H1 (cell line): ENCODE results near the gene SPRYD3. TPM values are rescaled to one million over a fixed set of nuclear protein-coding genes. Genes with fewer than 3 reads are reported as not detected.
A peak's percentile ranks its signal among the peaks of the same experiment; 100 is the strongest.

Experiments used
- CTCF ChIA-PET: fragments of 300-600 bp; sonication (Branson Sonifier 250); formaldehyde crosslinking; loops from one replicate; lab custom pipeline; 2021; ENCODE audit not compliant: partially characterized antibody; lab: Charles Lee
- POLR2A ChIA-PET: fragments of 300-600 bp; sonication (Branson Sonifier 250); formaldehyde crosslinking; loops from one replicate; lab custom pipeline; 2021; ENCODE audit warnings: inconsistent platforms; ENCODE audit not compliant: partially characterized antibody; lab: Charles Lee
- DNase-seq, 2 experiments: peaks; one replicate each; pipeline versions ENCODE4 v3.0.0 to v3.0.0-alpha.2; 2010 to 2022; ENCODE audit warnings: low spot score in 2 of 2, low read depth in 1 of 2, mixed read lengths in 1 of 2
- FAIRE-seq: peaks from 2 replicates; lab custom pipeline; 2011; peaks lifted over from hg19 to GRCh38; lab: Jason Lieb, UNC
- H2AFZ ChIP-seq: 2 replicates; pipeline ENCODE4 v1.8.1; 2012; ENCODE audit warnings: low read length, inconsistent platforms
- H2AK5ac ChIP-seq: 2 replicates; pipeline ENCODE4 v1.6.1; 2013; ENCODE audit warnings: low read depth, low read length
- H2BK120ac ChIP-seq: replicated peaks from 2 replicates; pipeline ENCODE3; 2013; ENCODE audit warnings: low read depth, low read length, inconsistent platforms
- H2BK12ac ChIP-seq: 2 replicates; pipeline ENCODE4 v1.6.1; 2013; ENCODE audit warnings: low read depth, low read length
- H2BK15ac ChIP-seq: 2 replicates; pipeline ENCODE4 v1.6.1; 2013; ENCODE audit warnings: low read length
- H2BK20ac ChIP-seq: 2 replicates; pipeline ENCODE4 v1.6.1; 2013; ENCODE audit warnings: low read length
- H2BK5ac ChIP-seq: 2 replicates; pipeline ENCODE4 v1.6.1; 2013; ENCODE audit warnings: low read depth, low read length
- H3K14ac ChIP-seq: 2 replicates; pipeline ENCODE4 v1.6.1; 2013; ENCODE audit warnings: inconsistent platforms; ENCODE audit not compliant: insufficient read length
- H3K18ac ChIP-seq: 2 replicates; pipeline ENCODE4 v1.6.1; 2013; ENCODE audit warnings: low read length; ENCODE audit errors: extremely low read depth
- H3K23ac ChIP-seq: 2 replicates; pipeline ENCODE4 v1.6.1; 2013; ENCODE audit warnings: inconsistent platforms; ENCODE audit not compliant: insufficient read length
- H3K23me2 ChIP-seq: 2 replicates; pipeline ENCODE4 v1.6.1; 2013; ENCODE audit warnings: low read depth, low read length
- H3K27ac ChIP-seq: 2 replicates; pipeline ENCODE4 v1.6.1; 2011; ENCODE audit warnings: low read depth, low read length, inconsistent platforms
- H3K27me3 ChIP-seq, 4 experiments: replicated peaks in 1 of 4; 1 replicate in 1 of 4; 2 replicates in 3 of 4; pipeline versions ENCODE4 v1.6.1 to v1.8.1; 2011 to 2013; ENCODE audit warnings: low read length in 3 of 4, mild to moderate bottlenecking in 3 of 4, inconsistent platforms in 2 of 4, mixed read lengths in 2 of 4, moderate library complexity in 1 of 4; ENCODE audit not compliant: control insufficient read depth in 3 of 4, insufficient read depth in 3 of 4; ENCODE audit errors: extremely low read depth in 1 of 4
- H3K36me3 ChIP-seq, 4 experiments: 2 replicates each; pipeline versions ENCODE4 v1.6.1 to v1.8.1; 2011 to 2013; ENCODE audit warnings: mild to moderate bottlenecking in 4 of 4, low read length in 3 of 4, moderate library complexity in 2 of 4, control low read depth in 1 of 4, inconsistent platforms in 1 of 4; ENCODE audit not compliant: insufficient read depth in 4 of 4, control insufficient read depth in 2 of 4
- H3K4ac ChIP-seq: replicated peaks from 2 replicates; pipeline ENCODE3; 2013; ENCODE audit warnings: low read length, low read depth, mixed read lengths, inconsistent platforms; ENCODE audit not compliant: insufficient read length
- H3K4me1 ChIP-seq, 4 experiments: replicated peaks in 1 of 4; 1 replicate in 1 of 4; 2 replicates in 3 of 4; pipeline versions ENCODE4 v1.6.1 to v1.8.1; 2011 to 2013; ENCODE audit warnings: low read length in 3 of 4, inconsistent platforms in 2 of 4, mixed read lengths in 1 of 4; ENCODE audit not compliant: insufficient read depth in 4 of 4, control insufficient read depth in 3 of 4
- H3K4me2 ChIP-seq, 2 experiments: 2 replicates each; pipeline versions ENCODE4 v1.6.1 to v1.8.1; 2011 to 2013; ENCODE audit warnings: low read depth in 2 of 2, low read length in 2 of 2, control low read depth in 1 of 2, inconsistent platforms in 1 of 2, mild to moderate bottlenecking in 1 of 2; ENCODE audit not compliant: insufficient read depth in 1 of 2
- H3K4me3 ChIP-seq, 4 experiments: fragments of 200-600, 300-600 bp in 1 of 4; sonication (generic), shearing (Covaris generic), sonication (Bioruptor Twin) in 1 of 4; 2 replicates each; pipeline versions ENCODE4 v1.5.1 to v1.8.1; 2011 to 2016; ENCODE audit warnings: low read length in 4 of 4, low read depth in 3 of 4, control low read depth in 2 of 4, inconsistent platforms in 2 of 4, mild to moderate bottlenecking in 2 of 4, mixed read lengths in 1 of 4, moderate library complexity in 1 of 4; ENCODE audit not compliant: insufficient read depth in 2 of 4; ENCODE audit errors: extremely low read depth in 1 of 4
- H3K56ac ChIP-seq: replicated peaks from 2 replicates; pipeline ENCODE3; 2013; ENCODE audit warnings: low read depth, mild to moderate bottlenecking, mixed read lengths, low read length, inconsistent platforms; ENCODE audit not compliant: insufficient read length
- H3K79me1 ChIP-seq: 2 replicates; pipeline ENCODE4 v1.6.1; 2013; ENCODE audit warnings: low read depth, low read length, control low read depth
- H3K79me2 ChIP-seq, 2 experiments: 2 replicates each; pipeline versions ENCODE4 v1.6.1 to v1.8.1; 2012 to 2013; ENCODE audit warnings: low read length in 2 of 2, mild to moderate bottlenecking in 2 of 2, inconsistent platforms in 1 of 2; ENCODE audit not compliant: insufficient read depth in 2 of 2, control insufficient read depth in 1 of 2
- H3K9ac ChIP-seq, 4 experiments: replicated peaks in 1 of 4; 1 replicate in 1 of 4; 2 replicates in 3 of 4; pipeline versions ENCODE4 v1.6.1 to v1.8.1; 2011 to 2013; ENCODE audit warnings: low read depth in 3 of 4, low read length in 3 of 4, control low read depth in 2 of 4, mild to moderate bottlenecking in 2 of 4, moderate library complexity in 2 of 4, inconsistent platforms in 1 of 4; ENCODE audit errors: extremely low read depth in 1 of 4
- H3K9me3 ChIP-seq, 2 experiments: 2 replicates each; pipeline versions ENCODE4 v1.6.1 to v1.8.1; 2012 to 2013; ENCODE audit warnings: mild to moderate bottlenecking in 2 of 2, moderate library complexity in 2 of 2, control low read depth in 1 of 2, inconsistent platforms in 1 of 2, low read depth in 1 of 2, low read length in 1 of 2, mixed read lengths in 1 of 2; ENCODE audit not compliant: insufficient read depth in 2 of 2
- H4K20me1 ChIP-seq, 2 experiments: replicated peaks in 1 of 2; 2 replicates each; pipeline versions ENCODE3 to v1.8.1; 2011 to 2013; ENCODE audit warnings: inconsistent platforms in 2 of 2, low read length in 2 of 2, mild to moderate bottlenecking in 1 of 2; ENCODE audit not compliant: insufficient read depth in 2 of 2, control insufficient read depth in 1 of 2
- H4K5ac ChIP-seq: 2 replicates; pipeline ENCODE4 v1.6.1; 2013; ENCODE audit warnings: low read length, low read depth, mixed read lengths, inconsistent platforms; ENCODE audit not compliant: insufficient read length
- H4K8ac ChIP-seq: 2 replicates; pipeline ENCODE4 v1.8.0; 2013; ENCODE audit warnings: mild to moderate bottlenecking, moderate library complexity, low read length, inconsistent platforms; ENCODE audit not compliant: insufficient read depth; ENCODE audit errors: extremely low read depth
- H4K91ac ChIP-seq: replicated peaks from 2 replicates; pipeline ENCODE3; 2013; ENCODE audit warnings: low read length, mixed read lengths, inconsistent platforms; ENCODE audit not compliant: insufficient read length
- ASH2L ChIP-seq: fragments of 200-600, 300-600 bp; sonication (generic); IDR thresholded peaks from one replicate; pipeline ENCODE4 v1.7.1; 2017; ENCODE audit warnings: low read length
- ATF3 ChIP-seq: IDR thresholded peaks from 2 replicates; pipeline ENCODE4 v1.6.1; 2011; ENCODE audit warnings: low read depth, mild to moderate bottlenecking, low read length; ENCODE audit not compliant: insufficient read depth
- CBX5 ChIP-seq: fragments of 300-800, 300-1000 bp; sonication (generic); IDR thresholded peaks from 2 replicates; pipeline ENCODE4 v1.7.1; 2016; ENCODE audit warnings: antibody characterized with exemption, low read length, low read depth
- CEBPB ChIP-seq: IDR thresholded peaks from 2 replicates; pipeline ENCODE4 v1.6.1; 2012; ENCODE audit warnings: low read depth, low read length
- PHF8 ChIP-seq: fragments of 200-600 bp; sonication (generic); conservative IDR thresholded peaks from 2 replicates; pipeline ENCODE4 v1.7.1; 2012; ENCODE audit warnings: low read depth, mild to moderate bottlenecking, inconsistent platforms, low read length, moderate library complexity
- POLR2AphosphoS5 ChIP-seq: IDR thresholded peaks from 2 replicates; pipeline ENCODE4 v1.6.1; 2011; ENCODE audit warnings: low read depth, low read length
- SRF ChIP-seq: IDR thresholded peaks from 2 replicates; pipeline ENCODE4 v1.6.1; 2011; ENCODE audit warnings: mild to moderate bottlenecking, low read depth, low read length, moderate library complexity
- YY1 ChIP-seq: IDR thresholded peaks from 2 replicates; pipeline ENCODE4 v1.6.1; 2011; ENCODE audit warnings: low read depth, mild to moderate bottlenecking, low read length
- WGBS, 2 experiments: shearing (Covaris generic) in 1 of 2; methylation state at CpG; one replicate each; pipeline versions ENCODE4 v1.1.6 to v1.1.7; 2013 to 2015; ENCODE audit warnings: low lambda C conversion rate in 2 of 2, mixed read lengths in 2 of 2, inconsistent platforms in 1 of 2, low coverage in 1 of 2, missing lambda C conversion rate in 1 of 2; ENCODE audit not compliant: insufficient replicate concordance in 2 of 2, insufficient coverage in 1 of 2, insufficient read length in 1 of 2; ENCODE audit errors: extremely low coverage in 1 of 2, missing lambda C conversion rate in 1 of 2; 5-methylcytosine and 5-hydroxymethylcytosine counted together
- polyA plus RNA-seq, 7 experiments: library from polyadenylated mRNA; depleted of rRNA in 3 of 7; stranded (reverse) in 5 of 7; unstranded in 2 of 7; fragments of >200 nt in 5 of 7; fragments of 200-250 nt in 2 of 7; gene quantifications; 1 replicate in 5 of 7; 2 replicates in 1 of 7; 4 replicates in 1 of 7; pipeline versions ENCODE4 v1.2.1 to v1.2.3, GENCODE V29; 2011 to 2013; ENCODE audit warnings: missing spikeins in 2 of 7, mixed read lengths in 2 of 7
- total RNA-seq: library from RNA; stranded (reverse); fragmentation: NEBNext Ultra II Directional; extraction: Animal tissue kit (Norgen Biotek cat#: 25700); gene quantifications from 2 replicates; pipeline ENCODE4 v1.2.1, GENCODE V29; 2021
- TF ChIP-seq, protein P1 (sequence below): IDR thresholded peaks from 2 replicates; pipeline ENCODE4 v1.6.1; 2012; ENCODE audit warnings: inconsistent platforms

The SPRYD3 gene
- total and polyA plus RNA-seq, 2 of the 8 experiments (the other 6 are each of a cell fraction or from before 2014, with no cell fraction given) = 6.8 to 8.0 TPM

GRCh38 chr12:53056901-53057300 is 22.3 kb downstream of the SPRYD3 start:
- Histone ChIP-seq H3K27ac (no peak overlapping the region), H3K79me2 (no peaks in the 10 kb centered on the region), H3K9me3 (no peaks in the 10 kb centered on the region), H4K5ac (no peak overlapping the region), H3K23ac (no peak overlapping the region), H3K14ac (no peak overlapping the region), H4K20me1 (peaks cover 7 to 9% of the 10 kb centered on the region in 2 experiments), H2AFZ (no peak overlapping the region), H3K27me3 (peaks cover 0 to 12% (median 4%) of the 10 kb centered on the region in 4 experiments; a peak in 4 of 7 replicates), H4K91ac (no peak overlapping the region), H2BK15ac (0 out of 2 replicates have a peak overlapping the region, but pooled peaks have one; percentile 61), H3K18ac (no peak overlapping the region), H2BK120ac (no peak overlapping the region), H3K9ac (no peak overlapping the region), H2BK20ac (no peak overlapping the region; the same call in 1 of the 2 replicates), H3K4me2 (no peak overlapping the region), H3K4me1 (peaks cover 0 to 8% (median 4%) of the 10 kb centered on the region in 4 experiments; a peak in 6 of 7 replicates), H3K36me3 (peaks cover 0 to 1% (median 0%) of the 10 kb centered on the region in 4 experiments; a peak in 1 of 8 replicates), H3K56ac (no peak overlapping the region), H2BK5ac (no peak overlapping the region), H4K8ac (no peak overlapping the region), H2BK12ac (peak overlapping the region; percentile 33; the same call in 1 of the 2 replicates), H3K79me1 (peaks cover 4% of the 10 kb centered on the region; the same call in 1 of the 2 replicates), H3K4ac (no peak overlapping the region), H2AK5ac (no peak overlapping the region), H3K23me2 (peaks cover 8% of the 10 kb centered on the region), H3K4me3 (no peak overlapping the region)
- POLR2A ChIA-PET = interaction anchor here (1.2 to 5.9 kb wide), 3 partner anchors 7 to 45 kb away, joined by 3 to 26 read pairs (median 16); partner anchors contain the start of gene TNS2
- TF ChIP-seq CEBPB (no peak), PHF8 (no peak), ATF3 (no peak), CBX5 (no peak), YY1 (no peak), ASH2L (no peak), SRF (no peak), POLR2AphosphoS5 (no peak)
- TF ChIP-seq, protein P1, sequence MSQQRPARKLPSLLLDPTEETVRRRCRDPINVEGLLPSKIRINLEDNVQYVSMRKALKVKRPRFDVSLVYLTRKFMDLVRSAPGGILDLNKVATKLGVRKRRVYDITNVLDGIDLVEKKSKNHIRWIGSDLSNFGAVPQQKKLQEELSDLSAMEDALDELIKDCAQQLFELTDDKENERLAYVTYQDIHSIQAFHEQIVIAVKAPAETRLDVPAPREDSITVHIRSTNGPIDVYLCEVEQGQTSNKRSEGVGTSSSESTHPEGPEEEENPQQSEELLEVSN = no peak
- FAIRE-seq (no peak), DNase-seq (no peak)
- 86% methylated on average over 7 of the region's 7 CpGs; no CpG with 5 or more reads in 1 of the 2 experiments for WGBS, 2 experiments
- CTCF ChIA-PET = interaction anchor here (1.1 to 15.7 kb wide), 7 partner anchors 6 to 141 kb away, joined by 3 to 258 read pairs (median 8); partner anchors contain the start of genes IGFBP6 and TNS2
